ENCODE measurements around the gene IL12RB2. TPM values are rescaled to one million over a fixed set of nuclear protein-coding genes. Genes with fewer than 3 reads are reported as not detected.

IL12RB2 gene
- total and polyA plus RNA-seq, 2 donors (not counting 1 experiment from before 2014, with no cell fraction given): 0.67 TPM; not detected in 1

DNA sequence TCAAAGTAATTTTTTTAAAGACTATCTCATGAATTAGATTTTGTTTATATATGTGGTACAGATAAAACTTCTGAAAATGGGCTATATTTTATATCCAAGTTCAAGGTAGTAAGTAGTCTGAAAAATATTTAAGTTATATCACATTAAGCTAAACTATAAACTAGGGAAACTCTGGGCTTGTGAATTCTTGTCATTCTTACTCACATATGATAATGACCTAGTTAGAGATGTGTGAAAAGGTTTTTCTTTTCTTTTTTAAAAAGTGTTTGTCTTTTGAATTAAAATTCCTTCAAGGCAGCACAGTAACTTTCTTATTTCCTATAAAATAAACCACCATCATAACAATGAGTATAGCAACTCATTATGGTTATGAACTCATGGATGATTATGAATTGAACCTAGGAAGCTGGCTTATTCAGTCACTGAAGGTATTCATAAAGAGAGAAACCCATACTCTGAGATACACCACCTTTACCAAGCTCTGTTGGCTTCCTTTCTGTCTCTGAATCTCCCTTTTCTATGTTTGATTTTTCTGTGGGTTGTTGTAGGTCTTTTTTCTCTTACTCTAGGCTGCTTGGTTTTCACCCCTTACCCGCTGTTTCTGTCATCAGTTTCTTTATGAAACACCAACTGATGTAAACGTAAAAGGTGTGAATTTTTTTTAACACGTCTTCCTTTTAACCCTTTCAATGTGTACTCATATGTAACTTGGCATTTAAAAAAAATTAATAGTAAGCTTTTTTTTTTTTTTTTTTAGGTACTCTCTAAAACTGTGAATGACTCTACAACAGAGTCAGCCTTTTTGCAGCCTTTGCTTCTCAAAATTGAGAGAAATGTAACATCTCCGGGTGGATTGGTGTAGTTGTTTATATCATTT lies 25.2 kb downstream of the IL12RB2 start:
- TF ChIP-seq EZH2 (IDR thresholded peaks at IDR 0.05; ENCODE audit: borderline replicate concordance, insufficient read depth, low read depth, low read length, poor library complexity, severe bottlenecking): no peak
- TF ChIP-seq, protein P1, sequence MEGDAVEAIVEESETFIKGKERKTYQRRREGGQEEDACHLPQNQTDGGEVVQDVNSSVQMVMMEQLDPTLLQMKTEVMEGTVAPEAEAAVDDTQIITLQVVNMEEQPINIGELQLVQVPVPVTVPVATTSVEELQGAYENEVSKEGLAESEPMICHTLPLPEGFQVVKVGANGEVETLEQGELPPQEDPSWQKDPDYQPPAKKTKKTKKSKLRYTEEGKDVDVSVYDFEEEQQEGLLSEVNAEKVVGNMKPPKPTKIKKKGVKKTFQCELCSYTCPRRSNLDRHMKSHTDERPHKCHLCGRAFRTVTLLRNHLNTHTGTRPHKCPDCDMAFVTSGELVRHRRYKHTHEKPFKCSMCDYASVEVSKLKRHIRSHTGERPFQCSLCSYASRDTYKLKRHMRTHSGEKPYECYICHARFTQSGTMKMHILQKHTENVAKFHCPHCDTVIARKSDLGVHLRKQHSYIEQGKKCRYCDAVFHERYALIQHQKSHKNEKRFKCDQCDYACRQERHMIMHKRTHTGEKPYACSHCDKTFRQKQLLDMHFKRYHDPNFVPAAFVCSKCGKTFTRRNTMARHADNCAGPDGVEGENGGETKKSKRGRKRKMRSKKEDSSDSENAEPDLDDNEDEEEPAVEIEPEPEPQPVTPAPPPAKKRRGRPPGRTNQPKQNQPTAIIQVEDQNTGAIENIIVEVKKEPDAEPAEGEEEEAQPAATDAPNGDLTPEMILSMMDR (IDR thresholded peaks at IDR 0.05): no peak
- intact Hi-C loops (cut with micrococcal nuclease): no loop called here
- CTCF ChIA-PET: interaction anchor here (0.7 to 2.2 kb wide), 2 partner anchors 15 to 388 kb away, joined by 6 to 9 read pairs; no protein-coding TSS in a partner anchor
- DNase-seq: no peak
- H3K79me2 ChIP-seq (ENCODE audit: control insufficient read depth, insufficient read depth, low read length): no peaks in the 10 kb centered on the region
- peaks cover 15 to 20% of the 10 kb centered on the region in 2 donors for H3K4me1 ChIP-seq (ENCODE audit: control insufficient read depth in 2 of 2, insufficient read depth in 2 of 2, low read length in 2 of 2)
- H3K9me3 Mint-ChIP-seq (ENCODE audit: insufficient read depth): no peaks in the 10 kb centered on the region
- POLR2A ChIA-PET: no interaction called here
- no peaks in the 10 kb centered on the region for H3K27me3 ChIP-seq (replicated peaks in 1 of 4; ENCODE audit: control extremely low read depth in 1 of 4, control insufficient read depth in 3 of 4, insufficient read depth in 4 of 4, low read length in 3 of 4)
- H3K36me3 ChIP-seq (replicated peaks in 1 of 2; ENCODE audit: control extremely low read depth in 1 of 2, control insufficient read depth in 1 of 2, extremely low read depth in 1 of 2, insufficient read depth in 2 of 2, low read length in 1 of 2): no peaks in the 10 kb centered on the region
- H3K27ac Mint-ChIP-seq: peak overlapping the region; percentile 4
- no peaks in the 10 kb centered on the region for H3K9me3 ChIP-seq (ENCODE audit: control extremely low read depth in 1 of 3, control insufficient read depth in 2 of 3, insufficient read depth in 1 of 3, low read length in 2 of 3)
- no peak overlapping the region for H3K9ac ChIP-seq (ENCODE audit: low read length)
- no peak overlapping the region for H3K27ac ChIP-seq (ENCODE audit: low read length in 2 of 2)
- H4K20me1 ChIP-seq (ENCODE audit: control insufficient read depth, insufficient read depth, low read length, poor library complexity, severe bottlenecking): no peaks in the 10 kb centered on the region
- no CpG with 5 or more reads among the region's 4 CpGs for WGBS (ENCODE audit: insufficient coverage)
- no peak overlapping the region for H3K4me3 ChIP-seq (ENCODE audit: control extremely low read depth in 1 of 5, extremely low read depth in 1 of 5, insufficient read depth in 1 of 5, low read depth in 2 of 5, low read length in 4 of 5)
- H3K27me3 Mint-ChIP-seq: peaks cover 4% of the 10 kb centered on the region
- H3K4me3 Mint-ChIP-seq: no peak overlapping the region
- H3K4me1 Mint-ChIP-seq: peaks cover 20% of the 10 kb centered on the region
- no peak overlapping the region for H3K4me2 ChIP-seq (replicated peaks; ENCODE audit: low read depth, low read length, poor library complexity, severe bottlenecking)
- ATAC-seq (ENCODE audit: low read depth): peak; percentile 14
- H2AFZ ChIP-seq (ENCODE audit: insufficient read depth, low read depth, low read length, poor library complexity, severe bottlenecking): no peak overlapping the region

DNA sequence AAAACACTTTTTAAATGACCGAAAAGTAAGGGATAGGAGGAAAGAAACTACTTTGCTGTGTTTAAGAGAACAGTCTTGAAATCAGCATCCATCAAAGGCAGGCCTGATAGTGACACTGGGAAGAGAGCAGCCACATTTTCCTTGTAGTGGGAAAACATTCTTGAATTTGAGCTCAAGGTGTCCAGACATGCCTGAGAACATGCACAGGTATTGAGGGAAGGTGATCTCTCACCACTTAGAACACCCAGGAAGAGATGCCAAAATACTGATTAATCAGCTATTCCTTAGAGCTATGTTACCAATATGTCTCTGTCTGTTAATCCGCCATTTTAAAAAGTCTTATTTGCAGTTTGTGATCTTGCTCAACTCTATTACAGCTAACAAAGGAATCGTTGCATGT lies 25.9 kb downstream of the IL12RB2 start:
- H3K27ac ChIP-seq (ENCODE audit: low read length in 2 of 2): no peak overlapping the region
- no CpG with 5 or more reads among the region's 3 CpGs for WGBS (ENCODE audit: insufficient coverage)

More for the DNA sequence above, 25.9 kb downstream of the IL12RB2 start:
- Histone ChIP-seq H3K9ac (ENCODE audit: low read length) (no peak overlapping the region), H3K4me1 (ENCODE audit: control insufficient read depth in 2 of 2, insufficient read depth in 2 of 2, low read length in 2 of 2) (peaks cover 20 to 26% of the 10 kb centered on the region in 2 donors), H3K27me3 (replicated peaks in 1 of 4; ENCODE audit: control extremely low read depth in 1 of 4, control insufficient read depth in 3 of 4, insufficient read depth in 4 of 4, low read length in 3 of 4) (no peaks in the 10 kb centered on the region), H3K36me3 (replicated peaks in 1 of 2; ENCODE audit: control extremely low read depth in 1 of 2, control insufficient read depth in 1 of 2, extremely low read depth in 1 of 2, insufficient read depth in 2 of 2, low read length in 1 of 2) (no peaks in the 10 kb centered on the region), H3K4me2 (replicated peaks; ENCODE audit: low read depth, low read length, poor library complexity, severe bottlenecking) (no peak overlapping the region), H4K20me1 (ENCODE audit: control insufficient read depth, insufficient read depth, low read length, poor library complexity, severe bottlenecking) (no peaks in the 10 kb centered on the region), H3K4me3 (ENCODE audit: control extremely low read depth in 1 of 5, extremely low read depth in 1 of 5, insufficient read depth in 1 of 5, low read depth in 2 of 5, low read length in 4 of 5) (no peak overlapping the region), H2AFZ (ENCODE audit: insufficient read depth, low read depth, low read length, poor library complexity, severe bottlenecking) (no peak overlapping the region), H3K79me2 (ENCODE audit: control insufficient read depth, insufficient read depth, low read length) (no peaks in the 10 kb centered on the region), H3K9me3 (ENCODE audit: control extremely low read depth in 1 of 3, control insufficient read depth in 2 of 3, insufficient read depth in 1 of 3, low read length in 2 of 3) (no peaks in the 10 kb centered on the region)
- ChIA-PET CTCF (interaction anchor here (2.2 kb wide), 1 partner anchor 14 kb away, joined by 9 read pairs; no protein-coding TSS in a partner anchor), POLR2A (no interaction called here)
- ATAC-seq (ENCODE audit: low read depth) (no peak), DNase-seq (no peak)
- no peak overlapping the region for H3K4me3 Mint-ChIP-seq
- TF ChIP-seq EZH2 (IDR thresholded peaks at IDR 0.05; ENCODE audit: borderline replicate concordance, insufficient read depth, low read depth, low read length, poor library complexity, severe bottlenecking): no peak
- TF ChIP-seq, protein P1 (IDR thresholded peaks at IDR 0.05): no peak
- no peaks in the 10 kb centered on the region for H3K9me3 Mint-ChIP-seq (ENCODE audit: insufficient read depth)
- H3K4me1 Mint-ChIP-seq: peaks cover 26% of the 10 kb centered on the region
- intact Hi-C loops (cut with micrococcal nuclease): no loop called here
- peaks cover 4% of the 10 kb centered on the region for H3K27me3 Mint-ChIP-seq
- no peak overlapping the region for H3K27ac Mint-ChIP-seq
